GM12878 (cell line): Measurements from ENCODE around the gene TSPAN7. TPM values are rescaled to one million over a fixed set of nuclear protein-coding genes. Genes with fewer than 3 reads are reported as not detected.

ENCODE experiments used
- ATAC-seq: fragments of 200-7000 bp; cut with Tn5 transposase; 3 replicates; pipeline ENCODE4 v1.9.1; 2020; ENCODE audit warnings: mild to moderate bottlenecking, moderate library complexity
- BruUV-seq: library from RNA; stranded (reverse); fragments of 400-500 nt; replicated peaks from 2 replicates; lab custom pipeline; 2021; lab: Mats Ljungman, UMichigan
- CTCF ChIA-PET: fragments of 300-600 bp; sonication (Branson Sonifier 250); formaldehyde crosslinking; extraction: SDS; loops from one replicate; lab custom pipeline; 2021; ENCODE audit warnings: inconsistent platforms; lab: Yijun Ruan, JAX
- POLR2A ChIA-PET: fragments of 350-600 bp; formaldehyde crosslinking; extraction: SDS; loops from one replicate; lab custom pipeline; 2021; ENCODE audit warnings: inconsistent platforms; lab: Charles Lee
- RAD21 ChIA-PET: fragments of 300-600 bp; sonication (Branson Sonifier 250); formaldehyde crosslinking; loops from one replicate; lab custom pipeline; 2023; ENCODE audit warnings: antibody characterized with exemption; ENCODE audit not compliant: unreplicated experiment; lab: Charles Lee
- SMC1A ChIA-PET: fragments of 300-600 bp; sonication (Branson Sonifier 250); formaldehyde crosslinking; loops from one replicate; lab custom pipeline; 2023; ENCODE audit not compliant: unreplicated experiment, uncharacterized antibody; lab: Charles Lee
- DNase-seq: peaks from one replicate; pipeline ENCODE4 v3.0.0-alpha.2; 2011; ENCODE audit warnings: low read depth, low spot score
- FAIRE-seq: peaks from 3 replicates; lab custom pipeline; 2011; peaks lifted over from hg19 to GRCh38; lab: Jason Lieb, UNC
- H2AFZ ChIP-seq: 2 replicates; pipeline ENCODE4 v1.6.0; 2011; ENCODE audit warnings: low read depth, low read length, control low read depth; ENCODE audit not compliant: control insufficient read depth
- H3K27ac ChIP-seq: 2 replicates; pipeline ENCODE4 v1.5.1; 2011; ENCODE audit warnings: control low read depth; ENCODE audit not compliant: control insufficient read depth, insufficient read depth
- H3K27me3 ChIP-seq, 2 experiments: replicated peaks in 1 of 2; 2 replicates each; pipeline versions ENCODE4 v1.6.0 to v1.6.1; 2011; ENCODE audit warnings: low read length in 1 of 2; ENCODE audit not compliant: control insufficient read depth in 2 of 2, insufficient read depth in 2 of 2
- H3K36me3 ChIP-seq, 2 experiments: 2 replicates each; pipeline ENCODE4 v1.5.1; 2011; ENCODE audit warnings: low read length in 1 of 2; ENCODE audit not compliant: control insufficient read depth in 2 of 2, insufficient read depth in 2 of 2
- H3K4me1 ChIP-seq: 2 replicates; pipeline ENCODE4 v1.6.1; 2011; ENCODE audit warnings: mild to moderate bottlenecking, low read length, moderate library complexity, mixed read lengths; ENCODE audit not compliant: control insufficient read depth, insufficient read depth
- H3K4me2 ChIP-seq: 2 replicates; pipeline ENCODE4 v1.6.0; 2011; ENCODE audit warnings: control low read depth; ENCODE audit not compliant: control insufficient read depth, insufficient read depth
- H3K4me3 ChIP-seq: fragments of 200-600 bp; sonication (generic); 2 replicates; pipeline ENCODE4 v1.5.1; 2016
- H3K79me2 ChIP-seq: 2 replicates; pipeline ENCODE4 v1.6.0; 2011; ENCODE audit warnings: low read length; ENCODE audit not compliant: control insufficient read depth, insufficient read depth
- H3K9ac ChIP-seq: 2 replicates; pipeline ENCODE4 v1.8.0; 2011; ENCODE audit warnings: low read length, control low read depth, mixed read lengths; ENCODE audit not compliant: control insufficient read depth, insufficient read depth
- H3K9me3 ChIP-seq: replicated peaks from 3 replicates; pipeline ENCODE4 v1.5.1; 2011; ENCODE audit warnings: mild to moderate bottlenecking, low read length; ENCODE audit not compliant: control insufficient read depth, insufficient read depth
- H4K20me1 ChIP-seq: 2 replicates; pipeline ENCODE4 v1.6.0; 2011; ENCODE audit not compliant: control insufficient read depth, insufficient read depth
- ATF7 ChIP-seq: fragments of 450-650 bp; IDR thresholded peaks from 2 replicates; pipeline ENCODE4 v1.6.1; 2016; ENCODE audit warnings: low read depth, mild to moderate bottlenecking
- CTCF ChIP-seq, 3 experiments: IDR thresholded peaks in 2 of 3; conservative IDR thresholded peaks in 1 of 3; 2 replicates each; pipeline ENCODE4 v1.5.1; 2011; ENCODE audit warnings: low read depth in 3 of 3, low read length in 3 of 3, mild to moderate bottlenecking in 3 of 3, control low read depth in 2 of 3, moderate library complexity in 2 of 3, inconsistent platforms in 1 of 3, mixed read lengths in 1 of 3; ENCODE audit not compliant: control insufficient read depth in 2 of 3, insufficient read depth in 1 of 3; ENCODE audit errors: extremely low read depth in 1 of 3
- ELK1 ChIP-seq: IDR thresholded peaks from 2 replicates; pipeline ENCODE4 v1.6.1; 2012; ENCODE audit warnings: low read depth, low read length, improper control_type of control experiment
- FOS ChIP-seq: IDR thresholded peaks from 3 replicates; pipeline ENCODE4 v1.6.1; 2011; ENCODE audit warnings: borderline replicate concordance; ENCODE audit not compliant: insufficient read length; ENCODE audit errors: extremely low read depth
- FOXM1 ChIP-seq: IDR thresholded peaks from 2 replicates; pipeline ENCODE4 v1.6.1; 2012; ENCODE audit warnings: low read depth, mild to moderate bottlenecking, inconsistent platforms, low read length, moderate library complexity
- HDAC2 ChIP-seq: fragments of 200-600 bp; sonication (generic); IDR thresholded peaks from 2 replicates; pipeline ENCODE4 v1.6.1; 2017
- JUNB ChIP-seq: IDR thresholded peaks from 2 replicates; pipeline ENCODE4 v1.6.1; 2016; ENCODE audit warnings: antibody characterized with exemption, mild to moderate bottlenecking
- JUND ChIP-seq: IDR thresholded peaks from 2 replicates; pipeline ENCODE4 v1.6.1; 2012; ENCODE audit warnings: low read depth, mild to moderate bottlenecking, low read length, improper control_type of control experiment, moderate library complexity
- NR2F1 ChIP-seq: fragments of 450-650 bp; conservative IDR thresholded peaks from 2 replicates; pipeline ENCODE4 v1.6.1; 2017; ENCODE audit warnings: mild to moderate bottlenecking
- POLR2AphosphoS5 ChIP-seq: IDR thresholded peaks from 2 replicates; pipeline ENCODE4 v1.6.1; 2011; ENCODE audit warnings: mild to moderate bottlenecking, low read length, inconsistent platforms
- RELB ChIP-seq: fragments of 450-650 bp; IDR thresholded peaks from 2 replicates; pipeline ENCODE4 v1.6.1; 2017; ENCODE audit warnings: low read depth, mild to moderate bottlenecking, moderate library complexity
- SIN3A ChIP-seq: IDR thresholded peaks from 2 replicates; pipeline ENCODE4 v1.6.1; 2012; ENCODE audit warnings: low read depth, low read length, improper control_type of control experiment
- SMC3 ChIP-seq: IDR thresholded peaks from 2 replicates; pipeline ENCODE4 v1.6.1; 2011; ENCODE audit warnings: low read length, improper control_type of control experiment, borderline replicate concordance
- STAT1 ChIP-seq: fragments of 450-650 bp; conservative IDR thresholded peaks from 2 replicates; pipeline ENCODE4 v1.6.1; 2014; ENCODE audit warnings: antibody characterized with exemption, mild to moderate bottlenecking
- TARDBP ChIP-seq: IDR thresholded peaks from 2 replicates; pipeline ENCODE4 v1.6.1; 2016; ENCODE audit warnings: borderline replicate concordance
- YBX1 ChIP-seq: fragments of 450-650 bp; IDR thresholded peaks from 2 replicates; pipeline ENCODE4 v1.6.1; 2016; ENCODE audit warnings: antibody characterized with exemption
- ZBTB11 ChIP-seq: fragments of 450-650 bp; formaldehyde crosslinking; IDR thresholded peaks from 2 replicates; pipeline ENCODE4 v1.5.0; 2022; ENCODE audit warnings: mild to moderate bottlenecking, missing genetic modification characterization
- WGBS: methylation state at CpG from one replicate; pipeline ENCODE4 v1.1.6; 2016; ENCODE audit warnings: low lambda C conversion rate; ENCODE audit not compliant: insufficient replicate concordance, insufficient coverage; ENCODE audit errors: missing lambda C conversion rate; 5-methylcytosine and 5-hydroxymethylcytosine counted together
- in situ Hi-C: fragments of 300-500 bp; cut with MboI; formaldehyde crosslinking; loops from 9 replicates; pipeline ENCODE4 v1.14.3; 2018; ENCODE audit warnings: mixed read lengths
- intact Hi-C: fragments of 100-400 bp; cut with micrococcal nuclease; formaldehyde crosslinking; loops from one replicate; pipeline ENCODE4 v1.14.2; 2022; ENCODE audit not compliant: unreplicated experiment
- polyA plus RNA-seq, 11 experiments: library from polyadenylated mRNA; depleted of rRNA in 4 of 11; unstranded in 6 of 11; stranded (reverse) in 5 of 11; fragments of >200 nt; fragmentation: Nextera tagmentation in 4 of 11; fragmentation: Illumina TruSeq in 1 of 11; extraction: Ambion mirVana in 4 of 11; extraction: Trizol in 1 of 11; gene quantifications; 1 replicate in 1 of 11; 2 replicates in 10 of 11; pipeline versions ENCODE4 v1.2.1 to v1.2.3, GENCODE V29; 2011 to 2016; ENCODE audit warnings: inconsistent platforms in 2 of 11, missing spikeins in 2 of 11, low read depth in 1 of 11
- total RNA-seq, 4 experiments: library from RNA; depleted of rRNA in 3 of 4; stranded (reverse); fragments of >200 nt in 3 of 4; fragmentation: Illumina TruSeq in 1 of 4; extraction: Trizol in 1 of 4; gene quantifications; 2 replicates each; pipeline versions ENCODE4 v1.2.1 to v1.2.3, GENCODE V29; 2013 to 2021

TSPAN7 gene
- total and polyA plus RNA-seq, 10 of the 15 experiments (the other 5 are each of a cell fraction or from before 2014, with no cell fraction given), result 0.04 to 0.77 (median 0.14) TPM; not detected in 4

- TF ChIP-seq RELB, result no peak
Measured at GRCh38 chrX:38699121-38699520, 137.8 kb downstream of the TSPAN7 start (continued).

- no peak for ATAC-seq
- Histone ChIP-seq H3K36me3 (no peaks in the 10 kb centered on the region), H3K4me3 (no peak overlapping the region), H3K27me3 (no peaks in the 10 kb centered on the region), H3K4me2 (no peak overlapping the region), H2AFZ (no peak overlapping the region), H3K9me3 (no peaks in the 10 kb centered on the region), H4K20me1 (no peaks in the 10 kb centered on the region), H3K4me1 (no peaks in the 10 kb centered on the region), H3K79me2 (no peaks in the 10 kb centered on the region), H3K9ac (no peak overlapping the region), H3K27ac (no peak overlapping the region)
- ChIA-PET RAD21 (no interaction called here), SMC1A (interaction anchor here (1.6 kb wide), 1 partner anchor 35 kb away, joined by 4 read pairs; no protein-coding TSS in a partner anchor), CTCF (interaction anchor here (1.1 to 1.2 kb wide), 2 partner anchors 35 to 450 kb away, joined by 3 to 4 read pairs; no protein-coding TSS in a partner anchor), POLR2A (no interaction called here)
- 0% methylated on average over 1 of the region's 1 CpG for WGBS
- no peak for DNase-seq
- no TSS peak for BruUV-seq
- FAIRE-seq, result no peak
- intact Hi-C loops, result no loop called here
- in situ Hi-C loops, result no loop called here
- no peak for TF ChIP-seq NR2F1
- TF ChIP-seq YBX1, result no peak
- TF ChIP-seq FOXM1, result no peak
- no peak for TF ChIP-seq ZBTB11
- no peak for TF ChIP-seq CTCF (IDR thresholded peaks at IDR 0.05 in 2 of 3, conservative IDR thresholded peaks at IDR 0.05 in 1 of 3; ENCODE audit: control insufficient read depth in 2 of 3, extremely low read depth in 1 of 3, insufficient read depth in 1 of 3, low read depth in 3 of 3, low read length in 3 of 3)
- TF ChIP-seq TARDBP, result no peak
- no peak for TF ChIP-seq STAT1
- TF ChIP-seq SIN3A, result no peak
- TF ChIP-seq HDAC2, result no peak
- no peak for TF ChIP-seq JUND
- TF ChIP-seq ELK1, result no peak
- no peak for TF ChIP-seq SMC3
- TF ChIP-seq FOS, result no peak
- TF ChIP-seq ATF7, result no peak
- no peak for TF ChIP-seq JUNB
- no peak for TF ChIP-seq POLR2AphosphoS5
Measured at GRCh38 chrX:38699696-38700095, 138.4 kb downstream of the TSPAN7 start.
